HG03378 (cell line): ENCODE results near the gene ENHO.

ENCODE experiments used
- ATAC-seq: cut with Tn5 transposase; IDR thresholded peaks from one replicate; pipeline ENCODE4 v1.9.1; 2021; ENCODE audit warnings: mild to moderate bottlenecking, moderate library complexity; ENCODE audit not compliant: unreplicated experiment

The ENHO gene

DNA sequence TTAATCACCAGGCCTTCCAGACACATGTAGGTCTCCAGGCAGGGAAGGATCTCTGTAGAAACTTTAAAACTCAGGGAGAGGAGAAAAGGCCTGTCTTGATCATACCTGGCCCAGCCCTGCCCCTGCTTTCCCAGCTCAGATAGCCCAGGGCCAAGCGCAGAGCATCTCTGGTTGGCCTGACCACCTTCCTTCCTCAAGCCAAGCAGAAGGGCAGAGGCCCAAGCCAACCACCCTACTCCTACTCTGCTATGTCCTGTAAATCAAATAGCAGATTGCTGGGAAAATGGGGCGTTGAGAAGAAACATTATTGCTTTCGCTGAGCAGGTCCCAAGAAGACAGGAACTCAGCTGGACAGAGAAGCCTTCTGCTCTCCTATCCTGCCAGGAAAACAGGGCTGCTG lies 14.3 kb downstream of the ENHO start:
- no peak for ATAC-seq

DNA sequence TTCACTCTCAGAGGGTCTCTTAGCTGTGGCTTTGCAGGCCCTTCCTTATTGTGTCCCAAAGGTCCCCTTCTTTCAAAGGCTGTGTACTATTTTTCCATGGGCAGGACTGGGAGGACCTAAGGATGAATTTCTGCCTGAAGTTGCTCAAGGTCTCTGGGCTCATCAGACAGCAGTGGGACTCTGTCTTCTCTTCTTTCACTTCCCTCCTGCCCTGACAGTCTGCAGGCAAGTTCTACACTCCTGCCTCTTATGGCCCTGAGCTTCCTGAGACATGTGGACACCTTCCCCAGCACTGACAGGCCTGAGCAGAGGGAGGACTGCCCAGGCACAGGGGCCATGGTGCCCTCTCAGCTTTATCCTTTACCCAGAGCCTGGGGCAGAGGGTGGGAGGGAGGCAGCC lies 14.8 kb downstream of the ENHO start:
- ATAC-seq = no peak

DNA sequence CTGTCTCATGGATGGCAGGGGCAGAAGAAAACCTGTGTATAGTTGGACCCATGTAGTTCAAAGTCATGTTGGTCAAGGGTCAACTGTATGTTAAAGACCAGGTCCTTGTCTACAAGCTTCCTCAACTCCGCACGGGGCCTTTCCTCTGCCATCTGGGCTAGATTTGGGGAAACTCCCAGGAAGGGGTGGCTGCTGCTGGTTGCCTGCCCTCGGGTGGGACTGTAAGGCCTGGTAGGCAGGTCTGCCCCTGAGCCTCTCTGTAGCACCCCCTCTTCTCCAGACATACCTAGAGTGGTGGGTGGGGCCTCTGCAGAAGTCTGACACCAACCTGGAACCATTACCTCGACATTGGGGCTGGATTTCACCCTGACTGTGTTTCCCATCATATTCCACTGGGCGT lies 15.2 kb downstream of the ENHO start:
- no peak for ATAC-seq

DNA sequence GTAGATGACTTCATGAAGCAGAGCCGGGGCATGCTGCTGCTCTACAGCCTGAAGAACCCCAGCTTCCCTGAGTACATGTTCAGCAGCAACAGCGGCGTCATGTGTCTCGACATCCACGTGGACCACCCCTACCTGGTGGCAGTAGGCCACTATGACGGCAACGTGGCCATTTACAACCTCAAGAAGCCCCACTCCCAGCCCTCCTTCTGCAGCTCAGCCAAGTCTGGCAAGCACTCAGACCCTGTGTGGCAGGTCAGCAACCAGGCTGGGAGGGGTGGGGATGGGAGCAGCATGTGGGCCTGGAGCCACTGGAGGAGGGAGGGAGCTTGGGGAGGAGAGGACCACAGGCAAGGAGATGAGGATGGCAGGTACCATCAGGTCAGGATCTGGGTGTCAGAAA lies 16.2 kb downstream of the ENHO start:
- no peak for ATAC-seq

DNA sequence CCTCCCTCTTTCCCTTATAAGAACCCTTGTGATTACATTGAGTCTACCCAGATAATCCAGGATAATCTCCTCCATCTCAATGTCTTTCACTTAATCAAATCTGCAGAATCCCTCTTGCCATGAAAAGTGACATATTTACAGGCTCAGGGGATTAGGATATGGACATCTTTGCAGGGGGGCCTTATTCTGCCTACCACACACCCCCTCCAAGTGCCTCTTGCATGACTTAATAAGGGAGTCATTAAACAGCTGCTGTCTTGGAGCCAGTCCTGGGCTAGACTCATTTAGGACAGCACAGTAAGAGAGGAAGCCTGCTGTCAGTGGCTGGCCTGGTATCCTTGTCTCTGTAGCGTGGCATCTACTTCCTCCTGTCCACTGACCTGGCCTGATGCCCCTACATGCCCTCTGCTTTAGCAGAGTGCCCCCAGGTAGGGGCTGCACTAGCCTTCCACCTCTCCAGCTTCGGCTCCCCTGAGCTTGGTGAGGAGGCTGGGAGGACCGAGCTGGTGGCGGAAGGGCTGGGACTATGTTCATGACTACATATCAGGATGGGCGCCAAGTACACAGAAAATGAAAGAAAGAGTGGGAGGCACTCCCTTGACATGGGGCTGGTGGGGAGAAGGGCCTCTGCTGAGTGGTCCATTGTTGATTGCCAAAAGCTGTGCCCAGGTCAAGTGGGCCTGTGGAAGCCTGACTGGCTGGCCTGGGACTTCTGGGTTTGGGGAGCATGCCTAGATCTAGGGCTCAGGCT lies 17.2 kb downstream of the ENHO start:
- no peak for ATAC-seq

DNA sequence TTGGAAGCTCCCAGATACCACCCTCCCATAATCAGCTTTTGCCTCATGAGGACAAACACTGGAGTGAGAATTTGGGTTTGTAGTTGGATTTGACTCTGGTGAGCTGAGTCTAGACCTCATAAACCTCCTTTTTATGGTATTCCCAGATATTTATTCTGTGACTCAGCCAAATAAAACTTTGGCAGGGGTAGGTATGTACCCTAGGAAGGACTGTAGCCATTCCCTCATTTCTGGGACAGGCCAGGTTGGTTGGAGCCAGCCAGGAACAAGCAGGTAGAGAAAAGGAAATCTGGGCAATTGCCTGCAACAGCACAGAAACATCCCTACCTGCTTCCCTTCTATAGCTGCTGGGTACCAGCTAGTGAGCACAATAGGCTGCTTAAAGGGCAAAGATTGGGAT lies 19.4 kb downstream of the ENHO start:
- no peak for ATAC-seq

DNA sequence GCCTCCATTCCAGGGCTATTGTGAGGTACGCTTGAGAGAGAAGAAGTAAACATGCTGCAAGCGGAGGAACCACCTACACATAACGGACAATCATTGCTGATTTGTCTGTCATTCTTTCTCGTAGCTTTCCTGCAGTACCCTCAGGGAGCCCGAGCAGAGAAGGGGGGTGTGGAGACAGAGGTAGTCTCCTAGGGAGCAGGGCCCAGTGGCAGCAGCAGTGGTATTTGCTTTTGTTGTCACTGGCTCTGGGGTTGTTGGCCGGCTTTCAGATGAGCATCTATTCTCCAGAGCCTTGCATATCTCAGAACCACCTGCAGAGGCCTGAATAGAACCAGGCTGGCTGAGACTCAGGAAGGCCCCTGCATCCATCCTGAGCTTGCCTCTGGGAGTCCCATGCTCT lies 19.9 kb downstream of the ENHO start:
- ATAC-seq = no peak

DNA sequence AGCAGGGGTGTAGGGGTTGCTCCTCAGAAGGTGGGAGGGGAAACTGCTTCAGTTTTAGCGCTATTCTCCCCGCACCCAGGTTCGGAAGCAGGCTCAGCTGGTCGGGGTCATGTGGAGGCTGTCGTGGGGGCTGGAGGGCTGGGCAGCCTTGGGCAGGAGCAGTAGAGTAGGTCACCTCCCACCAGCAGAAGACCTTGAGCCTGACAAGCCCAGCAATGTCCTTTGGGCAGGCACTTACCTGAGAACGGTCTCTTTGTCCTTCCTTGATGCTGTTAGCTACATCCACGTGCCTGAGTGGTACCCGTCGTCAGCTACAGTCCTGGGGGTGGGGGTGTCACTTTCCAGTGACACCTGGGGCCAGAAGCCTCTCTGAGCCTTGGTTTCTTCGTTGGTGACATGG lies 20.3 kb downstream of the ENHO start:
- ATAC-seq = no peak

DNA sequence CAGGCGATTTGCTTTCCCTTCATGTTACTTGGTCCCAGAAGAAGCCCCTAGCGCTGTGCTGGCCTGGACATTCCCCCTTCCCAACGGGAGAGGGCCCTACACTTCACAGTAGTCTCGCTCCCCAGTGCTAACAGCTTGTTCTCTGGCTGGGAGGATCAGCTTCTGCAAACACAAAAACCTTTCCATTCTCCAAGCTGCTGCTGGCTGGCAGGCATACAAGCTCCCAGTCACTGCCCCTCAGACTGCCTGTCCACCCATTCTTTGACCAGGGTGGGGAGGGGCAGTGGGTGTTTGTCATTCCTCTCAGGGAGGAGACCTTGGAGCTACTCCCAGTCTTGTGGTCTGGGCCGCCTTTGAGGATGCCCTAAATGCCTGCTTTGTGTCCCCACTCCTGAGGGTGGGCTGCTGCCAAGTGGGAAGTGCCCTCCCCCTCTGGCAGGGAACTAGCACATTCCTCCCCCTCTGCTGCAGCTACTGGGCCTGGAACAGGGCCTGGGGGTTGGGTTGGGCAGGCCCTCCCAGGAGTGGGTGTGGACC lies 20.8 kb downstream of the ENHO start:
- no peak for ATAC-seq

DNA sequence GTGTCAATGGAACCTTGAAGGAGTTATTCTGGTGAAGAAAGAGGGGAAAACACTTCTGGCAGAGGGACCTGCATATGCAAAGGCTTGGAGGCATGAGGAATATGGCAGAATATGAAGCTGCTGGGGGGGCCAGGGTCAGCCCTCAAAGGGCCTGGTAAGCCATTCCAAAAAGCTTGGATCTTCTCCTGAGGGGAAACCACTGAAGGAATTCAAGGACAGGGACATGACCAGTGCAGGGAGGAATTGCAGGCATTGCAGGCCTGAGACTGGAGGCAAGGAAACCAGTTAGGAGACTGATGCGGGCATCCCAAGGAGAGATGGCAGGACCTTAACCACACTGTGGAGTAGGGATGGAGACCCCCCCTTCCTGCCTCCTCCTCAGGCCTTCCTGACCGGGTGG lies 21.4 kb downstream of the ENHO start:
- ATAC-seq = no peak

DNA sequence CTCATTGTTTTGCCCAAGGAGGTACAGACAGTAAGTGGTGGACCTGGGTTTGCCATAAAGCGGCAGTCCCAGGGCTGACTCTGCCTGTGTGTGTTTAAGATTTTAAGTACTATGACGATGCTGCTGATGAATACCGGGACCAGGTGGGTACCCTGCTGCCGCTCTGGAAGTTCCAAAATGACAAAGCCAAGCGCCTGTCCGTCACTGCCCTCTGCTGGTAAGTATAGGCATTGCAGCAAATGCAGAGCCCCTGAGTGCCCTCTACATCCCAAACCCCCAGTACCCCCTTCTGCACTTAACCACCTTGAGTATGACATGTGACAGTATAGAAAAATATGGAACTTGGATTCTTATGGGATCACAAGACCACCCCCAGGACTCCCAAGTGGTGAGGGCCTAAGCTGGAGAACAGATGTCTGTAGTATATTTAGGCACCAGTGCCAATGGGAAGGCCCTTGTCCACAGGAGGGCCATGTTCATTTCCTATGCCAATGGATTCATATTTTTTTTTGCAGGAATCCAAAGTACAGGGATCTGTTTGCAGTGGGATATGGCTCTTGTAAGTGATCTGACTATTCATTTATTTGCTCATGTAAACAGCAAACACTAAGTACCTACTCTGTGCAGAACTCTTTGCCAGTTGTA lies 22.0 kb downstream of the ENHO start:
- ATAC-seq = no peak

DNA sequence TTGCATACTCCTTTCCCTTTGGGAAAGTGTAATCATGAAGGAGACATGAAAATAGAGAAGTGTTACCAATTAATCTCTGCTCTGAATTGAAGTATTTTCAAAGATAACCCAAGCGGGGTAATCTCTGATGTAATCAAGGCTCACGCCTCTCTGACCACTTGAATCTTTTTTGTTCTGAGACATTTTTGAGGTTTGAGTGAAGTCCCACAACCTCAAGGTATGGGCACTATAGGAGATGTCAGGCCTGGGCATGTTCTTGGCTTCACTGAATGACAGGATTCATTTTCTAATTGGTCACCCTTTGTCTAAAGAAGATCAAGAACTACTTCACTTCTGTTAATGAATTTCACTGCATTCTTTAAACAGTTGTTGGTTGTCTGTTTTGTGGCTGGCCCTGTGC lies 23.7 kb downstream of the ENHO start:
- no peak for ATAC-seq

DNA sequence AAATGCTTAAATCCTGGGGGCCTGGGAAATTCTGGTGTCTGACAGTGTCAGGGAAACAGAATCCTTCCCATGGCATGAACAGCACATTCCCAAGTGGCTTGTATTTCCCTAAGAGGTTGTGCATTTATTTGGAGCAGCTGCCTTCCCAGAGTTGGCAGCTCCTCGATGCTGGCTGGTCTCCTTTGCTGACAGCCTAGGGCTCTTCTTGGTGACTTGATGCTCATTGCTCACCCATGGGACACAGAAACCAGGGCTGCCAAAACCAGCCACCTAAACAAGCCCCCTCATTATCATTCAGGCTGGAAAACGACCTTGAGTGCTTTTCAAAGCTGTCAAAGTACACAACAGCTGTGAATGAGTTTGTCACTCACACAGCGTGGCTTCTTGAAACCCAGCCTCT lies 24.2 kb downstream of the ENHO start:
- ATAC-seq = no peak

DNA sequence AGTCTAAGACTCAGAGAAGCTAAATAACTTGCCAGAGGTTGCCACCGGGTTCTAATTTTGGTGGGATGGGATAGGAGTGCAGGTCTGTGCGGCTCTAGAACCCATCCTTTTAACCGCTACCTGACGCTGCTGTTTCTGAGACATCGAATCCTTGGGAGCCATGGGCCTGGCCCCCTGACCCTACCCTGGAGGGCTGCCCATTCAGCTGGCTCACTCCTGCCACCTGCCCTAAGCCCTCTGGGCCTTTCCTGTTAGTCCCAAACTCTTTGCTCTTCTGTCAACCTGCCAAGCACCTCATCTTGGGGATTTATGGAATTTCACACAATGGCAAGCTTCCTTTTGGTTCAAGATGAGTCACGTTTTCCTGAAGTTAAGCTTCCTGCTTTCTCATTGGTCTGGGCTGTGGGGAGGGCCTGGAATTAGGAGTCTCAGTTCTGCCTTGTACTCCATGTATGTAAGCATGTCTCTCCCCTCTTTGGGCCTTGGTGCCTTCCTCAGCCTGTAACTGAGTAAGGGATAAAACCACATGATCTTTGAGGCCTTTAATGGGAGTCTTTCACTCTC lies 26.6 kb downstream of the ENHO start:
- ATAC-seq = no peak

DNA sequence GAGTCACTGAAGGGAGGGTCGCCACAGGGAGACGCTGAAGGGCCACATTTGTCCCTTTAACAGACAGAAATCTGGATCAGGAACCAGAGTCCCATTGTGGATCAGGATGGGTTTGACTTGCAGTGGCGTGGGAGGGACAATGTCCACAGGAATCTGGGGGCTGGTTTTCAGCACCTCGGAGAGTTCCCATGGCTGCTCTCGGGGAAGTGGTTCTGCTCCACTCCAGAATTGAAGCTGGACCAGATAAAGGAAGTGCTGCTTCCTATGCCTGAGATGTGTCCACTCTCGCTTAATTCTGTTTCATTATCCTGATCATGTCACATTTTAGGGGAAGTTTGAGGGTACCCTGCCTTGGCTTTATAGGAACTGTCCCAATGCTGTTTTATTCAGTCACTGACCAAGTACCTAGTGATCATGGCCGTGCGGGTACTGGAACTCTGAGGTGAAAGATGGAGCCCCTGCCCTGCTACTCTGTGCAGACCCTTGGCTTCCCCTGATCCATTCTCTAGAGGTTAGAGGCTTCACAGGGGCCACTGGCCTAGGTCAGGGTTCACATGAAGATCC lies 28.7 kb downstream of the ENHO start:
- ATAC-seq = no peak

DNA sequence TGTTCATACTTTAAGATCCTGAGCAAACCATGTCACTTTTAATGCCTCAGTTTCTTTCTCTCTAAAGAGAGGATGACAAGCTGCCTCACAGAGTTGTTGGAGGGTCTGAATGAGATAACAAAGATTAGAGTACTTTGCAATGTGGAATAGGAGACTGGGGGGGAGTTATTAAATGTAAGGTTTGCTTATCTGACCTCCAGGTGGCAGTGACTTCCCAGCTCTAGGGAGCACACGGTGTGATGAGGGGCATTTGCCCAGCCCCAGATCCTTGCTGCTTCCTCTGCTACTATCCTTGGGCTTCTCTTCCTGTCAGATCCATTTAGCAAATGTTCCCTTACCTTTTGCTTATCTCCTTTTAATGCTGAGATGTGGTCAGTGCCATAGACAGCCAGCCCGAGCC lies 30.7 kb downstream of the ENHO start:
- no peak for ATAC-seq

DNA sequence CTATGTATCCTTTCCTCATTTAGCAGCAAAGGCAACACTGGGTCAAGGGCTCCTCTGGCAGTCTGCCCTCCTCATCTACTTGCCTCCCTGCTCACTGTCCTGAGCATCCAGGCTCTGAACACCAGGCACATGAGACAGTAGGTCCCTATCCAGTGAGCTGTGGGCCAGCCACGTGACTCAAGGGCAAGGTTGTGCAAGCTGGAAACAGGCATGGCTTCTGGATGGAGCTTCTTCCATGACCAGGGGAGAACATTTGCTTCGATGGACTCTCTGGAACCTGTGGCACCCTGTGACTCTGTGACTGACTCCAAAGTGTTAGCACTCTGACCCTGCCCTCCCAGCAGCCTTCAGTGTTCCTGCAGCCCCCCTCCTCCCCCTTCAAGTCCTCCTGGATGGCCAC lies 31.2 kb downstream of the ENHO start:
- ATAC-seq = no peak

DNA sequence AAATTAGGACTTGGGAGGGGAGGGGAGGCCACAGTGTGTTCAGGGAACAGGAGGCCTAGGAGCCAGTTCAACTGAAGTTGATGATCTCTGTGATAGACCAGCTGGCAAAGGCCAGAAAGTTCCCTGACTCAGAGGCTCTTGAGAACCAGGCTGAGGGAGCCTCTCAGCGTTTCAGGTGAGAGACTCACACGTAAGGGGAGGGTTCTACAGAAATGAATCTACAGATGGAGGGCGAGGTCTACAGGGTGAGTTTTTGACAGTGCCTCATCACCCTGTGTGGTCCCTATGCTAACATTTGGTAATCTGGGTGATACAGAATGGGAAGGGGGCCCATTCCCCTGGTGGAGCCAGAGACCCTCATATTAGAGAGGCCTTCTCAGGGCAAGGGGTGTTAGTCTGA lies 32.0 kb downstream of the ENHO start:
- ATAC-seq = no peak

DNA sequence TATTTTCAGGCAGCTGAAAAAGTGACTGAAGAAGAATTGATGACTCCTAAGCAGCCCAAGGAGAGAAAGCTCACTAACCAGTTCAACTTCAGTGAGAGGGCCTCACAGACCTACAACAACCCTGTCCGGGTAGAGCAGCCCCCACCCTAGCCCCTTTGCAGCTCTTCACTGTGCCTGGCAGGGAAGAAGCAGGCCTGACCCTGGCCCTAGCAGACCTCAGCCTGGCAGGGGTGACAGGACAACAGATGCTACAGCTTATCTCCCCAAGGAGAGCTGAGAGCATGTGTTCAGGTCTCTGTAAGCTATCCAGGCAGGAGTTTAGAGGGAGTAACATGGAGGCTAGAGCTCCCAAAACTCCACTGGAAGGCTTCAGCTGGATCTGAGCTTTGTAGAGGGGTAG lies 32.4 kb downstream of the ENHO start:
- no peak for ATAC-seq

DNA sequence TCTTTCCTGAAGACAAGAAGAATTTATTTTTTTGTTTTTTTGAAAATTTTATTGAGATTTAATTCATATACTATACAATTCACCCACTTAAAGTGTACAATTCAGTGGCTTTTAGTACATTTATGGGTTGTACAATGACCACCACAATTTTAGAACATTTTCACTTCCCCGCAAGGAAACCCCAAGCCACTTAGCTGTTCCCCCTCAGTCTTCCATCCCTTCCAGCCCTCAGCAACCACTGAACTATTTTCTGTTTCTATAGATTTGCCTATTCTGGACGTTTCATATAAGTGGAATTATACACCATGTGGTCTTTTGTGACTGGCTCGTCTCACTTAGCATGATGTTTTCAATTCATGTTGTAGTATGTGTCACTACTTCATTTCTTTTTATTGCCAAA lies 36.2 kb downstream of the ENHO start:
- no peak for ATAC-seq

DNA sequence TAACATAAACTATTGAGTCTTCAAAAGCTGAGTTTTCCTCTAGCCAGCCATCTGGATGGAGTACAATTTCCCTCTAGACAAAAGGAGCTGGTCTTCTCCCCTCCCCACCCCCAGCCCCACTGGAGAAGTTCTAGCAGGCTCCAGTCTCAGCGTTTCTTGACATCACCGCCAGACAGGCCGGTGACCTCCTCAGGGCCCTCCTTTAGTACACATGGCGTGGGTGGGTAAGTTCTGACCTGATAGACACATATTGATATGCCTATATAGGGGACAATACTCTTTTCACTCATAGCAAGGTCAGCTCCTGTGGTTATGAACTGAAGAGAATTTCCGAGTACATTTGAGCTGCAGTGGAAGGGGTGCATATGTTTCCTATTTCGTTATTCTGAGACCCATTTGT lies 37.0 kb downstream of the ENHO start:
- ATAC-seq = no peak

DNA sequence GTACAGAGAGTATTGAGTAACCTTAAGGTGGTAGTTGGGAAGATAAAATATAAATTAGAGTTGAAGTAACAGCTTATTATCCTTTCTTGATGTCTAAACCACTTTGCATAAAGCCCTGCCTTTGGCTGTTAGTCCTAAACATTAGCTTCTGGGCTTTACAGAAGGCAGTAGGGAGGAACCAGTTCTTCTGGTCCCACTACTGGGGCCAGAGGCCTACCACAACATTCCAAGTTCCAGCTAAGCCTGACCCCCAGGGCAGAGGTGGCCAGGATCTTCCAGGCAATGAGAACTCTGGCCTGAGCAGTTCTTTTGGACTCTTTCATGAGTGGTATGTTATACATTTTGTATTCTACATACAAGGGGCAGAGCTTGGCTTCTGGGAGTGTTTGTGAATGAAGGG lies 38.1 kb downstream of the ENHO start:
- ATAC-seq = no peak
